ENCODE results near the gene WDR27.
"Not testable (repeated sequence)": the region's sequence is repeated elsewhere in the genome, so short reads cannot be mapped to it uniquely, and the experiment has no call there.

The WDR27 gene

GRCh38 chr6:169648092-169648491 lies 53.7 kb downstream of the WDR27 start:
- TF ChIP-seq CTCF (IDR thresholded peaks at IDR 0.05; ENCODE audit: insufficient read depth, low read length, poor library complexity, severe bottlenecking) (no peak), EZH2phosphoT487 (conservative IDR thresholded peaks at IDR 0.05; ENCODE audit: low read length) (no peak)
- Histone ChIP-seq H3K9me3 (ENCODE audit: insufficient read depth, low read length) (no peaks in the 10 kb centered on the region), H3K79me2 (ENCODE audit: insufficient read depth, low read length) (no peaks in the 10 kb centered on the region)

GRCh38 chr6:169647637-169648036 lies 54.2 kb downstream of the WDR27 start:
- no peaks in the 10 kb centered on the region for H3K79me2 ChIP-seq (ENCODE audit: insufficient read depth, low read length)
- H3K27me3 ChIP-seq (ENCODE audit: low read length) = no peaks in the 10 kb centered on the region
- no peak for TF ChIP-seq CTCF (IDR thresholded peaks at IDR 0.05; ENCODE audit: insufficient read depth, low read length, poor library complexity, severe bottlenecking)
- no peak for TF ChIP-seq EZH2phosphoT487 (conservative IDR thresholded peaks at IDR 0.05; ENCODE audit: low read length)
- no peaks in the 10 kb centered on the region for H4K20me1 ChIP-seq (ENCODE audit: low read depth, low read length)
- no peak overlapping the region for H3K4me3 ChIP-seq (ENCODE audit: insufficient read depth, low read length, poor library complexity, severe bottlenecking)
- H3K9me3 ChIP-seq (ENCODE audit: insufficient read depth, low read length) = no peaks in the 10 kb centered on the region
- no peak overlapping the region for H2AFZ ChIP-seq (ENCODE audit: low read depth, low read length, severe bottlenecking)
- H3K4me2 ChIP-seq (ENCODE audit: low read depth, low read length, poor library complexity, severe bottlenecking) = no peak overlapping the region
- no peaks in the 10 kb centered on the region for H3F3A ChIP-seq (ENCODE audit: insufficient read depth)
- no peaks in the 10 kb centered on the region for H3K9me2 ChIP-seq (replicated peaks; ENCODE audit: insufficient read depth, low read length)
- H3K27ac ChIP-seq (ENCODE audit: low read depth, low read length) = no peak overlapping the region
- no peak overlapping the region for H3K9ac ChIP-seq (ENCODE audit: low read length)
- peaks cover 3% of the 10 kb centered on the region; the same call in 1 of the 2 replicates for H3K36me3 ChIP-seq (ENCODE audit: low read length)

More at GRCh38 chr6:169648092-169648491, 53.7 kb downstream of the WDR27 start:
- Histone ChIP-seq H3K9me2 (replicated peaks; ENCODE audit: insufficient read depth, low read length) (no peaks in the 10 kb centered on the region), H3K36me3 (ENCODE audit: low read length) (peaks cover 3% of the 10 kb centered on the region; the same call in 1 of the 2 replicates), H3K27ac (ENCODE audit: low read depth, low read length) (no peak overlapping the region), H4K20me1 (ENCODE audit: low read depth, low read length) (no peaks in the 10 kb centered on the region), H3F3A (ENCODE audit: insufficient read depth) (no peaks in the 10 kb centered on the region), H3K4me2 (ENCODE audit: low read depth, low read length, poor library complexity, severe bottlenecking) (no peak overlapping the region), H3K9ac (ENCODE audit: low read length) (no peak overlapping the region), H3K27me3 (ENCODE audit: low read length) (no peaks in the 10 kb centered on the region), H3K4me3 (ENCODE audit: insufficient read depth, low read length, poor library complexity, severe bottlenecking) (no peak overlapping the region), H2AFZ (ENCODE audit: low read depth, low read length, severe bottlenecking) (no peak overlapping the region)

GRCh38 chr6:169646906-169647567 lies 54.8 kb downstream of the WDR27 start:
- H3K79me2 ChIP-seq (ENCODE audit: insufficient read depth, low read length) = no peaks in the 10 kb centered on the region
- TF ChIP-seq EZH2phosphoT487 (conservative IDR thresholded peaks at IDR 0.05; ENCODE audit: low read length) = no peak
- TF ChIP-seq CTCF (IDR thresholded peaks at IDR 0.05; ENCODE audit: insufficient read depth, low read length, poor library complexity, severe bottlenecking) = no peak
- no peak overlapping the region for H2AFZ ChIP-seq (ENCODE audit: low read depth, low read length, severe bottlenecking)
- H3K4me2 ChIP-seq (ENCODE audit: low read depth, low read length, poor library complexity, severe bottlenecking) = no peak overlapping the region
- H3K27ac ChIP-seq (ENCODE audit: low read depth, low read length) = no peak overlapping the region
- peaks cover 3% of the 10 kb centered on the region; the same call in 1 of the 2 replicates for H3K36me3 ChIP-seq (ENCODE audit: low read length)
- H3F3A ChIP-seq (ENCODE audit: insufficient read depth) = no peaks in the 10 kb centered on the region
- no peak overlapping the region for H3K4me3 ChIP-seq (ENCODE audit: insufficient read depth, low read length, poor library complexity, severe bottlenecking)
- no peak overlapping the region for H3K9ac ChIP-seq (ENCODE audit: low read length)
- H3K9me3 ChIP-seq (ENCODE audit: insufficient read depth, low read length) = no peaks in the 10 kb centered on the region
- no peaks in the 10 kb centered on the region for H3K27me3 ChIP-seq (ENCODE audit: low read length)
- no peaks in the 10 kb centered on the region for H3K9me2 ChIP-seq (replicated peaks; ENCODE audit: insufficient read depth, low read length)
- no peaks in the 10 kb centered on the region for H4K20me1 ChIP-seq (ENCODE audit: low read depth, low read length)

- not testable (repeated sequence) for H3K27me3 ChIP-seq (ENCODE audit: low read length); H3K79me2 ChIP-seq (ENCODE audit: insufficient read depth, low read length); H3K27ac ChIP-seq (ENCODE audit: low read depth, low read length)
These were observed 56.4 kb downstream of the WDR27 start for GRCh38 chr6:169645459-169645858.

More at GRCh38 chr6:169645459-169645858, 56.4 kb downstream of the WDR27 start:
- not testable (repeated sequence) for H3K9me2 ChIP-seq (replicated peaks; ENCODE audit: insufficient read depth, low read length); H3K36me3 ChIP-seq (ENCODE audit: low read length); H3F3A ChIP-seq (ENCODE audit: insufficient read depth); H3K9me3 ChIP-seq (ENCODE audit: insufficient read depth, low read length); H4K20me1 ChIP-seq (ENCODE audit: low read depth, low read length); H2AFZ ChIP-seq (ENCODE audit: low read depth, low read length, severe bottlenecking); H3K9ac ChIP-seq (ENCODE audit: low read length); H3K4me3 ChIP-seq (ENCODE audit: insufficient read depth, low read length, poor library complexity, severe bottlenecking); H3K4me2 ChIP-seq (ENCODE audit: low read depth, low read length, poor library complexity, severe bottlenecking)
